SK-N-SH (cell line): Measurements from ENCODE around the gene TRPM3. TPM values are rescaled to one million over a fixed set of nuclear protein-coding genes. Genes with fewer than 3 reads are reported as not detected.

Experiments used
- CTCF ChIA-PET: fragments of 300-600, 350-600 bp; formaldehyde crosslinking; extraction: SDS; loops from one replicate; lab custom pipeline; 2021; lab: Yijun Ruan, JAX
- POLR2A ChIA-PET: fragments of 350-600 bp; sonication (Branson Sonifier 250); formaldehyde crosslinking; extraction: SDS; loops from one replicate; lab custom pipeline; 2020; ENCODE audit warnings: antibody characterized with exemption, inconsistent platforms; lab: Yijun Ruan, JAX
- DNase-seq: peaks from one replicate; pipeline ENCODE4 v3.0.0; 2012
- H2AFZ ChIP-seq: fragments of 200-600 bp; sonication (generic); 2 replicates; pipeline ENCODE4 v1.8.1; 2016; ENCODE audit warnings: antibody characterized with exemption, mild to moderate bottlenecking, low read depth
- H3F3A ChIP-seq: fragments of 200-600 bp; sonication (generic); replicated peaks from 2 replicates; pipeline ENCODE3; 2016; ENCODE audit warnings: antibody characterized with exemption, mild to moderate bottlenecking; ENCODE audit not compliant: insufficient read depth
- H3K27ac ChIP-seq, 2 experiments: fragments of 200-500 bp in 1 of 2; fragments of 200-600 bp in 1 of 2; sonication (Bioruptor generic) in 1 of 2; sonication (generic), shearing (Covaris generic) in 1 of 2; 2 replicates each; pipeline versions ENCODE4 v1.5.1 to v1.6.1; 2014 to 2016; ENCODE audit warnings: low read depth in 2 of 2, inconsistent platforms in 1 of 2, low read length in 1 of 2, mild to moderate bottlenecking in 1 of 2, mixed read lengths in 1 of 2
- H3K27me3 ChIP-seq: fragments of 200-600 bp; sonication (generic), shearing (Covaris generic); 2 replicates; pipeline ENCODE4 v1.6.1; 2016; ENCODE audit warnings: mixed run types; ENCODE audit not compliant: insufficient read depth
- H3K36me3 ChIP-seq, 2 experiments: fragments of 200-500 bp in 1 of 2; fragments of 200-600 bp in 1 of 2; sonication (Bioruptor generic) in 1 of 2; sonication (generic) in 1 of 2; replicated peaks in 1 of 2; 2 replicates each; pipeline versions ENCODE3 to v1.5.1; 2014 to 2016; ENCODE audit warnings: low read length in 1 of 2, mild to moderate bottlenecking in 1 of 2; ENCODE audit not compliant: insufficient read depth in 2 of 2, control insufficient read depth in 1 of 2
- H3K4me1 ChIP-seq, 2 experiments: fragments of 200-500 bp in 1 of 2; fragments of 200-600 bp in 1 of 2; sonication (Bioruptor generic) in 1 of 2; sonication (generic), shearing (Covaris generic) in 1 of 2; 2 replicates each; pipeline versions ENCODE4 v1.5.1 to v1.6.1; 2014 to 2016; ENCODE audit warnings: low read depth in 1 of 2, low read length in 1 of 2, mixed run types in 1 of 2; ENCODE audit not compliant: insufficient read depth in 2 of 2, control insufficient read depth in 1 of 2
- H3K4me2 ChIP-seq: fragments of 200-600 bp; sonication (generic), shearing (Covaris generic); 2 replicates; pipeline ENCODE4 v1.6.1; 2017; ENCODE audit warnings: mixed run types
- H3K4me3 ChIP-seq, 2 experiments: fragments of 200-500 bp in 1 of 2; fragments of 200-600 bp in 1 of 2; sonication (Bioruptor generic) in 1 of 2; sonication (generic), shearing (Covaris generic) in 1 of 2; 2 replicates each; pipeline versions ENCODE4 v1.5.1 to v1.8.1; 2014 to 2016; ENCODE audit warnings: low read depth in 2 of 2, inconsistent platforms in 1 of 2, low read length in 1 of 2, mild to moderate bottlenecking in 1 of 2, mixed read lengths in 1 of 2, moderate library complexity in 1 of 2
- H3K79me2 ChIP-seq: fragments of 200-600 bp; sonication (generic); 2 replicates; pipeline ENCODE4 v1.8.1; 2017; ENCODE audit warnings: mild to moderate bottlenecking; ENCODE audit not compliant: insufficient read depth
- H3K9ac ChIP-seq: fragments of 200-600 bp; sonication (generic); 2 replicates; pipeline ENCODE4 v1.6.1; 2017; ENCODE audit warnings: mixed run types
- H3K9me2 ChIP-seq: fragments of 200-600 bp; sonication (generic); 2 replicates; pipeline ENCODE4 v1.6.1; 2017; ENCODE audit warnings: mixed run types
- H3K9me3 ChIP-seq: fragments of 200-600 bp; sonication (generic); 2 replicates; pipeline ENCODE4 v1.6.1; 2017; ENCODE audit warnings: mixed run types, mild to moderate bottlenecking, moderate library complexity
- H4K20me1 ChIP-seq: fragments of 200-600 bp; sonication (generic); 2 replicates; pipeline ENCODE4 v1.6.1; 2017; ENCODE audit warnings: mild to moderate bottlenecking, mixed run types; ENCODE audit not compliant: insufficient read depth
- CHD2 ChIP-seq: fragments of 150-350 bp; IDR thresholded peaks from 2 replicates; pipeline ENCODE4 v1.6.1; 2018; ENCODE audit warnings: low read length; ENCODE audit not compliant: partially characterized antibody
- CTCF ChIP-seq: fragments of 200-600 bp; sonication (generic); IDR thresholded peaks from 2 replicates; pipeline ENCODE4 v1.6.1; 2017; ENCODE audit warnings: antibody characterized with exemption, mild to moderate bottlenecking, moderate library complexity
- ELF1 ChIP-seq: IDR thresholded peaks from 2 replicates; pipeline ENCODE4 v1.4.0; 2012
- EP300 ChIP-seq, 2 experiments: IDR thresholded peaks; 2 replicates each; pipeline versions ENCODE4 v1.4.0 to v1.6.1; 2012; ENCODE audit warnings: borderline replicate concordance in 1 of 2, low read depth in 1 of 2, low read length in 1 of 2
- FOSL2 ChIP-seq: IDR thresholded peaks from 2 replicates; pipeline ENCODE4 v1.4.0; 2012; ENCODE audit warnings: low read depth, mild to moderate bottlenecking, moderate library complexity, borderline replicate concordance
- FOXJ3 ChIP-seq: sonication (generic); formaldehyde crosslinking; IDR thresholded peaks from 2 replicates; pipeline ENCODE4 v1.5.1; 2020; ENCODE audit warnings: mild to moderate bottlenecking, missing genetic modification reagents
- FOXM1 ChIP-seq: IDR thresholded peaks from 2 replicates; pipeline ENCODE4 v1.4.0; 2012; ENCODE audit warnings: low read depth, mild to moderate bottlenecking
- GABPA ChIP-seq: IDR thresholded peaks from 2 replicates; pipeline ENCODE4 v1.4.0; 2012; ENCODE audit warnings: low read depth, mild to moderate bottlenecking
- GATA2 ChIP-seq: sonication (generic); formaldehyde crosslinking; IDR thresholded peaks from 2 replicates; pipeline ENCODE4 v1.5.0; 2020; ENCODE audit warnings: mild to moderate bottlenecking, missing genetic modification reagents
- MEF2A ChIP-seq: IDR thresholded peaks from 2 replicates; pipeline ENCODE4 v1.4.0; 2012; ENCODE audit warnings: low read depth, borderline replicate concordance
- MXI1 ChIP-seq: IDR thresholded peaks from 2 replicates; pipeline ENCODE4 v1.6.1; 2012; ENCODE audit warnings: mild to moderate bottlenecking, low read depth, low read length, improper control_type of control experiment
- NRF1 ChIP-seq: IDR thresholded peaks from 2 replicates; pipeline ENCODE4 v1.6.1; 2012; ENCODE audit warnings: low read depth, mild to moderate bottlenecking, low read length
- POLR2AphosphoS5 ChIP-seq: IDR thresholded peaks from 2 replicates; pipeline ENCODE4 v1.6.1; 2012; ENCODE audit warnings: low read depth, low read length
- RCOR1 ChIP-seq: fragments of 150-350 bp; IDR thresholded peaks from 2 replicates; pipeline ENCODE4 v1.6.1; 2017; ENCODE audit warnings: antibody characterized with exemption, low read length
- REST ChIP-seq: IDR thresholded peaks from 2 replicates; pipeline ENCODE4 v1.6.1; 2012; ENCODE audit warnings: mild to moderate bottlenecking, low read depth, low read length, moderate library complexity
- SMC3 ChIP-seq: IDR thresholded peaks from 2 replicates; pipeline ENCODE4 v1.6.1; 2012; ENCODE audit warnings: low read depth, low read length, improper control_type of control experiment
- USF1 ChIP-seq: IDR thresholded peaks from 2 replicates; pipeline ENCODE4 v1.4.0; 2012; ENCODE audit warnings: low read depth, borderline replicate concordance
- USF2 ChIP-seq: fragments of 150-350 bp; IDR thresholded peaks from 2 replicates; pipeline ENCODE4 v1.6.1; 2017; ENCODE audit warnings: antibody characterized with exemption, low read length, low read depth, borderline replicate concordance
- WGBS: methylation state at CpG from one replicate; pipeline ENCODE4 v1.1.6; 2017; ENCODE audit warnings: low lambda C conversion rate; 5-methylcytosine and 5-hydroxymethylcytosine counted together
- polyA plus RNA-seq, 3 experiments: library from polyadenylated mRNA; depleted of rRNA; stranded (reverse); fragments of >200 nt; gene quantifications; 2 replicates each; pipeline ENCODE4 v1.2.3, GENCODE V29; 2012
- TF ChIP-seq, protein P1 (sequence below): IDR thresholded peaks from 2 replicates; pipeline ENCODE4; 2012
- TF ChIP-seq, protein P2 (sequence below): IDR thresholded peaks from 2 replicates; pipeline ENCODE4 v1.4.0; 2012; ENCODE audit warnings: low read depth

TRPM3 gene
- polyA plus RNA-seq, 1 of the 3 experiments (the other 2 are of a cell fraction): not detected

DNA sequence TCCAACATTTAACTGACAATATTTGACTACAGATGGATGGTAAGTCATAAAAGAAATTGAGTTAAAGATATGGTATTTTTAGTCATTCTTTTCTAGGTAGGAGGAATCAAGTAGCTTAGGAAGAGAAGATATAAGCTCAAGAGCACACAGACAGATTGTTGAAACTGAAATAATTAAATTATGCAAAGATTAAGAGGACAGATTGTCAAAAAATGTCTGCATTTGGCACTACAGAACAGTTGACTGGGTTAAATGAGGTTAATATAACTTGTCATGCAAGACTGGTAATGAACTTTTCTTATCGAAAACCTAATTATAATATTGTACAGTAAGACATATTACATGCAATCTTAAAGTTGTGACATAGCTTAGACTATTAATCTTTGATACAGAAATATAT is 36.3 kb upstream of the TRPM3 start:
- CTCF ChIA-PET: no interaction called here
- TF ChIP-seq FOSL2: no peak
- DNase-seq: no peak
- POLR2A ChIA-PET: no interaction called here
- no peaks in the 10 kb centered on the region for H3F3A ChIP-seq
- H3K27ac ChIP-seq: no peak overlapping the region
- WGBS: 3% methylated on average over 1 of the region's 1 CpG
- no peak overlapping the region for H3K9ac ChIP-seq
- H3K36me3 ChIP-seq: no peaks in the 10 kb centered on the region
- H3K9me2 ChIP-seq: no peaks in the 10 kb centered on the region
- H3K4me1 ChIP-seq: no peaks in the 10 kb centered on the region
- H3K4me2 ChIP-seq: no peak overlapping the region
- H4K20me1 ChIP-seq: 0 out of 2 replicates have a peak, but pooled peaks cover 3% of the 10 kb centered on the region
- H3K4me3 ChIP-seq: no peak overlapping the region
- H3K79me2 ChIP-seq: no peaks in the 10 kb centered on the region
- no peaks in the 10 kb centered on the region for H3K27me3 ChIP-seq
- H3K9me3 ChIP-seq: no peaks in the 10 kb centered on the region
- H2AFZ ChIP-seq: no peak overlapping the region

GRCh38 chr9:71147368-71147767 is 25.9 kb upstream of the TRPM3 start:
- Histone ChIP-seq H3K9ac (no peak overlapping the region), H3K27ac (no peak overlapping the region), H3K4me3 (no peak overlapping the region), H3K4me1 (no peaks in the 10 kb centered on the region), H4K20me1 (no peaks in the 10 kb centered on the region), H3K4me2 (no peak overlapping the region), H2AFZ (no peak overlapping the region), H3K79me2 (no peaks in the 10 kb centered on the region), H3F3A (no peaks in the 10 kb centered on the region), H3K9me3 (peaks cover 3% of the 10 kb centered on the region; the same call in 1 of the 2 replicates), H3K36me3 (no peaks in the 10 kb centered on the region), H3K9me2 (no peaks in the 10 kb centered on the region), H3K27me3 (no peaks in the 10 kb centered on the region)
- no peak for DNase-seq
- ChIA-PET POLR2A (no interaction called here), CTCF (no interaction called here)
- WGBS: 0% methylated on average over 2 of the region's 2 CpGs
- TF ChIP-seq ELF1 (no peak), RCOR1 (no peak), FOXM1 (no peak), EP300 (IDR thresholded peaks at IDR 0.05; ENCODE audit: borderline replicate concordance in 1 of 2, low read depth in 1 of 2, low read length in 1 of 2) (no peak), REST (no peak), NRF1 (no peak), SMC3 (no peak), MEF2A (no peak), GATA2 (CRISPR knock-in tag) (no peak), USF2 (no peak), USF1 (no peak), GABPA (no peak), MXI1 (no peak), CTCF (no peak), CHD2 (no peak), FOXJ3 (no peak), POLR2AphosphoS5 (no peak)
- TF ChIP-seq, protein P1, sequence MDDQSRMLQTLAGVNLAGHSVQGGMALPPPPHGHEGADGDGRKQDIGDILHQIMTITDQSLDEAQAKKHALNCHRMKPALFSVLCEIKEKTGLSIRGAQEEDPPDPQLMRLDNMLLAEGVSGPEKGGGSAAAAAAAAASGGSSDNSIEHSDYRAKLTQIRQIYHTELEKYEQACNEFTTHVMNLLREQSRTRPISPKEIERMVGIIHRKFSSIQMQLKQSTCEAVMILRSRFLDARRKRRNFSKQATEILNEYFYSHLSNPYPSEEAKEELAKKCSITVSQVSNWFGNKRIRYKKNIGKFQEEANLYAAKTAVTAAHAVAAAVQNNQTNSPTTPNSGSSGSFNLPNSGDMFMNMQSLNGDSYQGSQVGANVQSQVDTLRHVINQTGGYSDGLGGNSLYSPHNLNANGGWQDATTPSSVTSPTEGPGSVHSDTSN: no peak
- TF ChIP-seq, protein P2, sequence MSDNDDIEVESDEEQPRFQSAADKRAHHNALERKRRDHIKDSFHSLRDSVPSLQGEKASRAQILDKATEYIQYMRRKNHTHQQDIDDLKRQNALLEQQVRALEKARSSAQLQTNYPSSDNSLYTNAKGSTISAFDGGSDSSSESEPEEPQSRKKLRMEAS: no peak
